ENCODE data around the gene TRIM44. TPM values are rescaled to one million over a fixed set of nuclear protein-coding genes. Genes with fewer than 3 reads are reported as not detected.

TRIM44 gene
- total RNA-seq, 2 donors from 2014 or later, result 22.1 to 35.4 TPM

- Histone ChIP-seq H3K9me3 (no peaks in the 10 kb centered on the region), H3K27me3 (no peaks in the 10 kb centered on the region), H3K4me3 (no peak overlapping the region), H3K27ac (no peak overlapping the region), H3K36me3 (no peaks in the 10 kb centered on the region), H3K4me1 (no peaks in the 10 kb centered on the region)
- TF ChIP-seq, protein P1, sequence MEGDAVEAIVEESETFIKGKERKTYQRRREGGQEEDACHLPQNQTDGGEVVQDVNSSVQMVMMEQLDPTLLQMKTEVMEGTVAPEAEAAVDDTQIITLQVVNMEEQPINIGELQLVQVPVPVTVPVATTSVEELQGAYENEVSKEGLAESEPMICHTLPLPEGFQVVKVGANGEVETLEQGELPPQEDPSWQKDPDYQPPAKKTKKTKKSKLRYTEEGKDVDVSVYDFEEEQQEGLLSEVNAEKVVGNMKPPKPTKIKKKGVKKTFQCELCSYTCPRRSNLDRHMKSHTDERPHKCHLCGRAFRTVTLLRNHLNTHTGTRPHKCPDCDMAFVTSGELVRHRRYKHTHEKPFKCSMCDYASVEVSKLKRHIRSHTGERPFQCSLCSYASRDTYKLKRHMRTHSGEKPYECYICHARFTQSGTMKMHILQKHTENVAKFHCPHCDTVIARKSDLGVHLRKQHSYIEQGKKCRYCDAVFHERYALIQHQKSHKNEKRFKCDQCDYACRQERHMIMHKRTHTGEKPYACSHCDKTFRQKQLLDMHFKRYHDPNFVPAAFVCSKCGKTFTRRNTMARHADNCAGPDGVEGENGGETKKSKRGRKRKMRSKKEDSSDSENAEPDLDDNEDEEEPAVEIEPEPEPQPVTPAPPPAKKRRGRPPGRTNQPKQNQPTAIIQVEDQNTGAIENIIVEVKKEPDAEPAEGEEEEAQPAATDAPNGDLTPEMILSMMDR (IDR thresholded peaks at IDR 0.05), result no peak
- DNase-seq (ENCODE audit: low spot score), result no peak
These were observed 198.6 kb downstream of the TRIM44 start for GRCh38 chr11:35861191-35861590.

GRCh38 chr11:35862666-35863065 is 200.1 kb downstream of the TRIM44 start:
- H3K27me3 ChIP-seq, result no peaks in the 10 kb centered on the region
- DNase-seq (ENCODE audit: low spot score), result peak; percentile 23
- H3K27ac ChIP-seq, result no peak overlapping the region
- no peak overlapping the region for H3K4me3 ChIP-seq
- H3K4me1 ChIP-seq, result no peaks in the 10 kb centered on the region
- peaks cover 0 to 8% of the 10 kb centered on the region in 2 donors for H3K9me3 ChIP-seq
- H3K36me3 ChIP-seq, result no peaks in the 10 kb centered on the region
- TF ChIP-seq, protein P1 (IDR thresholded peaks at IDR 0.05), result no peak

- Histone ChIP-seq H3K27me3 (no peaks in the 10 kb centered on the region), H3K4me1 (no peaks in the 10 kb centered on the region), H3K27ac (no peak overlapping the region), H3K36me3 (no peaks in the 10 kb centered on the region), H3K9me3 (peaks cover 7 to 22% of the 10 kb centered on the region in 2 donors), H3K4me3 (no peak overlapping the region)
- TF ChIP-seq, protein P1 (IDR thresholded peaks at IDR 0.05), result no peak
- no peak for DNase-seq (ENCODE audit: low spot score)
These were observed 201.6 kb downstream of the TRIM44 start for GRCh38 chr11:35864131-35864530.

DNA sequence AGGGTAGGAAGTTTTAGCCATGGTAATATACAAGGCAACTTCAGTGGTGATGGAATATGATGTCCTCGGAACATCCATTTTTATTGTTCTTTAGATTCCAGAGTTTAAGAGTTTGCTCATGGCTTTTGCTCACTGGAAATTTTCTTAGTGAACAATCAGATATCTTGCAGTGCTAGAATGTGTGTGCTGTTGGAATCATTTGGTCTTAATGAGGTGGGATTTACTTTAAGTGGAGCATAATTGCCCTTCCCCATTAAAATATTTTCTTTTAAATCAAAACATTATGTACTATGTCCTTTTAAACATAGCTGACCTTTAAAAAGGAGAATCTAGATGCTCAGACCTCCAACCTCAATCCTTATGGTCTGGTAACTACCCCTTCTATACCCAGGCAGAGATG is 204.0 kb downstream of the TRIM44 start:
- no peak for DNase-seq (ENCODE audit: low spot score)
- no peak overlapping the region for H3K4me3 ChIP-seq

More for the DNA sequence above, 204.0 kb downstream of the TRIM44 start:
- no peak overlapping the region for H3K27ac ChIP-seq
- no peaks in the 10 kb centered on the region for H3K4me1 ChIP-seq
- TF ChIP-seq, protein P1 (IDR thresholded peaks at IDR 0.05), result no peak
- H3K27me3 ChIP-seq, result no peaks in the 10 kb centered on the region
- no peaks in the 10 kb centered on the region for H3K36me3 ChIP-seq
- peaks cover 7 to 32% of the 10 kb centered on the region in 2 donors for H3K9me3 ChIP-seq

Other genes starting within 250 kb of the TRIM44 start
- gene SLC1A2, start 243.2 kb upstream of the TRIM44 start, total RNA-seq, result 1 to 10 TPM in 1 of 2 donors, under 1 TPM in 1; 0.63 to 2.5 TPM
- gene PAMR1, start 137.2 kb upstream of the TRIM44 start, total RNA-seq, result 10 to 100 TPM in 1 of 2 donors, 1 to 10 TPM in 1; 8.6 to 15.3 TPM
- 1 to 10 TPM; 1.9 to 3.9 TPM for gene FJX1, start 44.3 kb upstream of the TRIM44 start, total RNA-seq